Measurements from ENCODE around the gene PPP2R2C.

DNA sequence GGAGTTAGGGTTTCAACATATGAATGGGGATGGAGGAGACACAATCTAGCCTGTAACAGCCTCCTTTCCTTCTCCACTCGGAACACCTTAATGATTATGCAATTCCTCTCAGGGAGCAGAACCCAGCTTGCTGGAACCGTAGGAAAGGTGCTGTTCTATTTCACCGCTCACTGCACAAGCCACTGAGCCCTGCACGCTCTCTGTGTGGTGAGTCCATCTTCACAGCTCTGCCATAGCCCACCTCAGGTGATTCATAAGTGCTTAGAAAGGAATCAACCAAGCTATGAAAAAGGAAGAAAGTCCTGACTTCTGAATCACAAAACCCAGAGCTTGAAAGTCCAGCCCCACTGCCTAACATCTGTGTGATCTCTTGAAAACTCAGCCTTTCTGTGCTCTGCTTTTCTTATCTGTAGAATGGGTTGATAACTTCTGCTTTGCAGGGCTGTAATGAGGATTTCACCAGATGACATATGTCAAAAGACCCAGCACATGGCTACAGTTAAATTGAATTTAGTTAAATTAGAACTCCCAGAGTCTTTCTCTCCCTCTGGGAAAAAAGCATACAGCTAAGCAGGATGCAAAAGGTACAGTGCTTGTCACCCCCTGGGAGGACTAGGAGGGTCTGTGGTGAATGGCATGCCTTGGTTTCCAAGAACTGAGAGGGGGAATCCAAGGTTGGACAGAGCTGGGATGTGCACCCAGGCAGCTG is 111.2 kb downstream of the PPP2R2C start:
- TF ChIP-seq, protein P1, sequence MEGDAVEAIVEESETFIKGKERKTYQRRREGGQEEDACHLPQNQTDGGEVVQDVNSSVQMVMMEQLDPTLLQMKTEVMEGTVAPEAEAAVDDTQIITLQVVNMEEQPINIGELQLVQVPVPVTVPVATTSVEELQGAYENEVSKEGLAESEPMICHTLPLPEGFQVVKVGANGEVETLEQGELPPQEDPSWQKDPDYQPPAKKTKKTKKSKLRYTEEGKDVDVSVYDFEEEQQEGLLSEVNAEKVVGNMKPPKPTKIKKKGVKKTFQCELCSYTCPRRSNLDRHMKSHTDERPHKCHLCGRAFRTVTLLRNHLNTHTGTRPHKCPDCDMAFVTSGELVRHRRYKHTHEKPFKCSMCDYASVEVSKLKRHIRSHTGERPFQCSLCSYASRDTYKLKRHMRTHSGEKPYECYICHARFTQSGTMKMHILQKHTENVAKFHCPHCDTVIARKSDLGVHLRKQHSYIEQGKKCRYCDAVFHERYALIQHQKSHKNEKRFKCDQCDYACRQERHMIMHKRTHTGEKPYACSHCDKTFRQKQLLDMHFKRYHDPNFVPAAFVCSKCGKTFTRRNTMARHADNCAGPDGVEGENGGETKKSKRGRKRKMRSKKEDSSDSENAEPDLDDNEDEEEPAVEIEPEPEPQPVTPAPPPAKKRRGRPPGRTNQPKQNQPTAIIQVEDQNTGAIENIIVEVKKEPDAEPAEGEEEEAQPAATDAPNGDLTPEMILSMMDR (IDR thresholded peaks at IDR 0.05 in 8 of 11, conservative IDR thresholded peaks at IDR 0.05 in 3 of 11), result no peak
- TF ChIP-seq POLR2A (IDR thresholded peaks at IDR 0.05) (no peak), POLR2AphosphoS5 (IDR thresholded peaks at IDR 0.05) (no peak)
